SK-N-SH treated with all-trans-retinoic acid at 6 μM for 48 hours (cell line): ENCODE results near the gene MOCS2.

Source experiments
- GLIS3 ChIP-seq: fragments of 250-450 bp; sonication (Bioruptor Pico); IDR thresholded peaks from 2 replicates; pipeline ENCODE4 v1.5.0; 2020; ENCODE audit warnings: mild to moderate bottlenecking, moderate library complexity
- POU6F1 ChIP-seq: fragments of 250-450 bp; sonication (Bioruptor Pico); IDR thresholded peaks from 2 replicates; pipeline ENCODE4 v1.8.0; 2021; ENCODE audit warnings: low read depth, mild to moderate bottlenecking, moderate library complexity, borderline replicate concordance
- RARB ChIP-seq: fragments of 250-450 bp; sonication (Bioruptor Pico); IDR thresholded peaks from 2 replicates; pipeline ENCODE4 v1.8.0; 2021; ENCODE audit warnings: mild to moderate bottlenecking, moderate library complexity
- TCF4 ChIP-seq: fragments of 250-450 bp; sonication (Bioruptor Pico); IDR thresholded peaks from 2 replicates; pipeline ENCODE4 v1.8.0; 2021; ENCODE audit warnings: mild to moderate bottlenecking, moderate library complexity, borderline replicate concordance
- TOX ChIP-seq: fragments of 250-450 bp; sonication (Bioruptor Pico); IDR thresholded peaks from 2 replicates; pipeline ENCODE4 v1.8.0; 2021; ENCODE audit warnings: mild to moderate bottlenecking, moderate library complexity, borderline replicate concordance
- ZC3H10 ChIP-seq: fragments of 250-450 bp; sonication (Bioruptor Pico); IDR thresholded peaks from 2 replicates; pipeline ENCODE4 v1.5.1; 2021; ENCODE audit warnings: mild to moderate bottlenecking, moderate library complexity
- ZFP3 ChIP-seq: fragments of 250-450 bp; sonication (Bioruptor Pico); IDR thresholded peaks from 2 replicates; pipeline ENCODE4 v1.5.0; 2020; ENCODE audit warnings: mild to moderate bottlenecking, moderate library complexity
- ZNF8 ChIP-seq: fragments of 450-650 bp; formaldehyde crosslinking; IDR thresholded peaks from 2 replicates; pipeline ENCODE4 v1.5.0; 2020; ENCODE audit warnings: mild to moderate bottlenecking, moderate library complexity
- TF ChIP-seq, protein P1 (sequence below): fragments of 250-450 bp; sonication (Bioruptor Pico); IDR thresholded peaks from 2 replicates; pipeline ENCODE4 v1.8.0; 2020; ENCODE audit warnings: mild to moderate bottlenecking, moderate library complexity, borderline replicate concordance

DNA sequence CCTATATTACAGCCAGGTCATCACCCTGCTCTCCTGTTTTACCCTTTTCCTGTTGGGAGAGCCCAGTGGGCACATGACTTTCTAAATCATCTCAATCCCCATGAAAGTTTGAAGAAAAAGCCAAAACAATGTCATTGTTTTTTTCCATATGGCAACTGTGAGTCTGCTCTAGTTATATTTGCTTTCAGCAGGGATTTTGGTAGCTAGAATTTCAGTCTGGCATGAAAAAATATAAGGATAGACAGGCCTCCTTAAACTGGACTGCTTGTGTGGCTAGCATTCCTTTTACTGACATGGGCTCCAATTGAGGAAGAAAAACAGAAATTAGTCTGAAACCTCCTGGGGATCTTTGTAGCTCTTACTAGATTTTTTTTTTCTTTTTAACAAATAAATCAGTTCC lies 25.6 kb downstream of the MOCS2 start:
- TF ChIP-seq TOX = no peak
- TF ChIP-seq POU6F1 (CRISPR knock-in tag) = no peak
- TF ChIP-seq ZFP3 = no peak
- no peak for TF ChIP-seq ZC3H10 (CRISPR knock-in tag)
- TF ChIP-seq GLIS3 (CRISPR knock-in tag) = no peak
- TF ChIP-seq TCF4 (CRISPR knock-in tag) = no peak
- no peak for TF ChIP-seq ZNF8 (CRISPR knock-in tag)
- TF ChIP-seq, protein P1, sequence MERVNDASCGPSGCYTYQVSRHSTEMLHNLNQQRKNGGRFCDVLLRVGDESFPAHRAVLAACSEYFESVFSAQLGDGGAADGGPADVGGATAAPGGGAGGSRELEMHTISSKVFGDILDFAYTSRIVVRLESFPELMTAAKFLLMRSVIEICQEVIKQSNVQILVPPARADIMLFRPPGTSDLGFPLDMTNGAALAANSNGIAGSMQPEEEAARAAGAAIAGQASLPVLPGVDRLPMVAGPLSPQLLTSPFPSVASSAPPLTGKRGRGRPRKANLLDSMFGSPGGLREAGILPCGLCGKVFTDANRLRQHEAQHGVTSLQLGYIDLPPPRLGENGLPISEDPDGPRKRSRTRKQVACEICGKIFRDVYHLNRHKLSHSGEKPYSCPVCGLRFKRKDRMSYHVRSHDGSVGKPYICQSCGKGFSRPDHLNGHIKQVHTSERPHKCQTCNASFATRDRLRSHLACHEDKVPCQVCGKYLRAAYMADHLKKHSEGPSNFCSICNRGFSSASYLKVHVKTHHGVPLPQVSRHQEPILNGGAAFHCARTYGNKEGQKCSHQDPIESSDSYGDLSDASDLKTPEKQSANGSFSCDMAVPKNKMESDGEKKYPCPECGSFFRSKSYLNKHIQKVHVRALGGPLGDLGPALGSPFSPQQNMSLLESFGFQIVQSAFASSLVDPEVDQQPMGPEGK (CRISPR knock-in tag) = no peak
- TF ChIP-seq RARB = no peak
